Esophagus squamous epithelium (tissue), 5 donors: ENCODE measurements around the gene EPB41L2. TPM values are rescaled to one million over a fixed set of nuclear protein-coding genes. Genes with fewer than 3 reads are reported as not detected.

Source experiments
- DNase-seq: peaks from one replicate; lab custom pipeline; 2025; lab: John Stamatoyannopoulos, UW
- H3K27ac ChIP-seq, 4 donors: fragments of 200-600 bp; sonication (generic); one replicate each; pipeline ENCODE4 v1.5.1; 2016 to 2019; ENCODE audit warnings: mild to moderate bottlenecking in 1 of 4
- H3K27me3 ChIP-seq, 4 donors: fragments of 200-600 bp; sonication (generic); 1 replicate in 3 of 4; 2 replicates in 1 of 4; pipeline versions ENCODE4 v1.5.1 to v1.6.0; 2017 to 2021; ENCODE audit warnings: antibody characterized with exemption in 1 of 4
- H3K36me3 ChIP-seq, 3 donors: fragments of 200-600 bp; sonication (generic); one replicate each; pipeline ENCODE4 v1.5.1; 2016 to 2019
- H3K4me1 ChIP-seq, 3 donors: fragments of 200-600 bp; sonication (generic); one replicate each; pipeline ENCODE4 v1.5.1; 2017 to 2019
- H3K4me3 ChIP-seq, 4 donors: fragments of 200-600 bp; sonication (generic); 1 replicate in 3 of 4; 2 replicates in 1 of 4; pipeline ENCODE4 v1.5.1; 2016 to 2019; ENCODE audit warnings: mild to moderate bottlenecking in 2 of 4, moderate library complexity in 1 of 4
- H3K9me3 ChIP-seq, 3 donors: fragments of 200-600 bp; sonication (generic); one replicate each; pipeline ENCODE4 v1.5.1; 2016 to 2019
- POLR2A ChIP-seq, 4 donors: fragments of 450-650 bp; IDR thresholded peaks; one replicate each; pipeline ENCODE4 v1.6.1; 2017; ENCODE audit warnings: antibody characterized with exemption in 4 of 4, mild to moderate bottlenecking in 4 of 4, moderate library complexity in 3 of 4
- WGBS, 2 donors: methylation state at CpG; one replicate each; pipeline ENCODE4 v1.1.5; 2018; 5-methylcytosine and 5-hydroxymethylcytosine counted together
- intact Hi-C: fragments of 100-400 bp; cut with DNase I; formaldehyde crosslinking; loops from one replicate; pipeline ENCODE4 v1.15.0; 2022
- total RNA-seq, 4 donors: library from RNA; depleted of rRNA; stranded (reverse); fragments of >200 nt; gene quantifications; one replicate each; pipeline ENCODE4 v1.1.0, GENCODE V29; 2016
- TF ChIP-seq, protein P1 (sequence below), 6 experiments: fragments of 450-650 bp in 4 of 6; fragments of 200-600 bp in 2 of 6; sonication (generic) in 2 of 6; IDR thresholded peaks; one replicate each; pipeline ENCODE4 v1.5.1; 2016 to 2019; ENCODE audit warnings: antibody characterized with exemption in 6 of 6, mild to moderate bottlenecking in 4 of 6, moderate library complexity in 4 of 6
- donor health status: DM: yes; HTN: yes; CAD: no.

Gene EPB41L2
- total RNA-seq, 4 donors from 2014 or later = 6.2 to 58.0 (median 14.9) TPM

- H3K36me3 ChIP-seq = peaks cover 0 to 14% (median 0%) of the 10 kb centered on the region in 3 donors
- DNase-seq = no peak
- no peaks in the 10 kb centered on the region for H3K9me3 ChIP-seq
- no peak overlapping the region for H3K4me3 ChIP-seq
- no peaks in the 10 kb centered on the region for H3K4me1 ChIP-seq
- intact Hi-C loops = loop anchor here (10.0 kb wide), 1 partner anchor 526 kb away; no protein-coding TSS in a partner anchor
- TF ChIP-seq, protein P1, sequence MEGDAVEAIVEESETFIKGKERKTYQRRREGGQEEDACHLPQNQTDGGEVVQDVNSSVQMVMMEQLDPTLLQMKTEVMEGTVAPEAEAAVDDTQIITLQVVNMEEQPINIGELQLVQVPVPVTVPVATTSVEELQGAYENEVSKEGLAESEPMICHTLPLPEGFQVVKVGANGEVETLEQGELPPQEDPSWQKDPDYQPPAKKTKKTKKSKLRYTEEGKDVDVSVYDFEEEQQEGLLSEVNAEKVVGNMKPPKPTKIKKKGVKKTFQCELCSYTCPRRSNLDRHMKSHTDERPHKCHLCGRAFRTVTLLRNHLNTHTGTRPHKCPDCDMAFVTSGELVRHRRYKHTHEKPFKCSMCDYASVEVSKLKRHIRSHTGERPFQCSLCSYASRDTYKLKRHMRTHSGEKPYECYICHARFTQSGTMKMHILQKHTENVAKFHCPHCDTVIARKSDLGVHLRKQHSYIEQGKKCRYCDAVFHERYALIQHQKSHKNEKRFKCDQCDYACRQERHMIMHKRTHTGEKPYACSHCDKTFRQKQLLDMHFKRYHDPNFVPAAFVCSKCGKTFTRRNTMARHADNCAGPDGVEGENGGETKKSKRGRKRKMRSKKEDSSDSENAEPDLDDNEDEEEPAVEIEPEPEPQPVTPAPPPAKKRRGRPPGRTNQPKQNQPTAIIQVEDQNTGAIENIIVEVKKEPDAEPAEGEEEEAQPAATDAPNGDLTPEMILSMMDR (IDR thresholded peaks at IDR 0.05) = no peak
- no peak for TF ChIP-seq POLR2A (IDR thresholded peaks at IDR 0.05)
- no peaks in the 10 kb centered on the region for H3K27me3 ChIP-seq
- 69 to 80% methylated on average over 1 of the region's 1 CpG for WGBS, 2 donors
- no peak overlapping the region for H3K27ac ChIP-seq
These were observed 212.0 kb downstream of the EPB41L2 start for GRCh38 chr6:130851026-130851425.

DNA sequence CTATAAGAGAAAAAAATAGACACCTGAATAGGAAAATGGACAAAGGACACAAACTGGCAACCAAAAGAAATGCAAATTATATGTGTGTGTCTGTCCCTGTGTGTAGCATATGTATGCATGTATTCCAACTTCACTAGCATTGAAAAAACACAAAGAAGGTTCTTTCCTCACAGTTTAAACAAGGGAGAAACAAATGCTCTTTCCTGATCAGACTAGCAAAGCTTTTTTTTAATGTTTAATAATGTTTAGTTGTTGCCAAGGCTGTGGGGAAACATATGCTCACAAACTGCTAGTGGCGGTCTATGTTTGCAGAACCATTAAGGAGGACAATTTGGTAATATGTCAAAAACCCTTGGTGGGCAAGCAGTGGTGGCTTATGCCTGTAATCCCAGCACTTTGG lies 213.5 kb downstream of the EPB41L2 start:
- intact Hi-C loops = no loop called here
- no peak overlapping the region for H3K4me3 ChIP-seq
- H3K36me3 ChIP-seq = no peaks in the 10 kb centered on the region
- WGBS, 2 donors = 82 to 89% methylated on average over 1 of the region's 1 CpG
- no peaks in the 10 kb centered on the region for H3K4me1 ChIP-seq
- no peak for TF ChIP-seq POLR2A (IDR thresholded peaks at IDR 0.05)
- TF ChIP-seq, protein P1 (IDR thresholded peaks at IDR 0.05) = no peak
- H3K27ac ChIP-seq = no peak overlapping the region
- H3K27me3 ChIP-seq = no peaks in the 10 kb centered on the region
- H3K9me3 ChIP-seq = no peaks in the 10 kb centered on the region
- DNase-seq = no peak

- WGBS, 2 donors = 81 to 82% methylated on average over 2 of the region's 2 CpGs
- Histone ChIP-seq H3K9me3 (no peaks in the 10 kb centered on the region), H3K4me1 (no peaks in the 10 kb centered on the region), H3K4me3 (no peak overlapping the region), H3K36me3 (no peaks in the 10 kb centered on the region), H3K27ac (no peak overlapping the region), H3K27me3 (no peaks in the 10 kb centered on the region)
- intact Hi-C loops = no loop called here
- TF ChIP-seq, protein P1 (IDR thresholded peaks at IDR 0.05) = no peak
- no peak for TF ChIP-seq POLR2A (IDR thresholded peaks at IDR 0.05)
- no peak for DNase-seq
These were observed 214.1 kb downstream of the EPB41L2 start for GRCh38 chr6:130848945-130849344.

DNA sequence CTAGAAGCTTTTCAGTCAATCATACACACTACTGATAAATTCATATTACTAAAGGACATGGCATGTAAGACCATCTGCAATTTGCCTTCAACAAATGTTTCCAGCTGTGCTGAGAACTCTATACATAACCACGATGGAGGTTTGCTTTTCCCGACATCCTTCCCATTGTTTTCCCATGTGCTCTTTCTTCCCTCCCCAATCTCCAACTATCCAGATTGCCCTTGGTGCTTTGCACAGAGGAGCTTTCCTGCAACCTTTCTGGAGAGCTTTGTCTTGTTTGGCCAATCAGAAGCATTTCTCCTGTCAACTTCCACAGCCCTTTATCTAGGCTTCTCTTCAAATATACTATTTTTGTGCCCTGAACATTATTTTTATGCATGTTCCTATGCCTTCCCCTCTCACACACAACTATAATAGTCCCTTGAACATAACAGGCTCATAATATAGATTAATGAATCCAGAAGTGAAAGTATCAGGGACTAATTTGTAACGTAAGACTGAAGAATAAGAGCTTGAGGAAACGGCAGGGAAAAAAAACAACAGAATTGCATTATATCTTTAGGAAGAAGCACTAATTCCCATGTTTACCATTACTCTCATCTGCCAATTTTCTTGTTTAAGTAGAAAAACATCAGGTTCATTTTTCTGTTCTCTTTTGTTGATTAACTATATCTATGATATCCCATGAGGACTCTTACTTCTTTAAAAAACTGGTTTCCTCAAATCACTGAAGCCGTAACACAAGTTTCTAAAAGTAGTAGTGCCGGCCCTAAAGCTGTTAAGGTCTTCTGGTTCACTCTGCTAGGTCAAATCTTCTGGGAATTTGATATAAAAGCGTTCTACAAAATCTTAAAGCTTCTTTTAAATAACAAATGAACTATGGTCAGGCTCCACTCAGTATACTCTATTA lies 215.8 kb downstream of the EPB41L2 start:
- no peak overlapping the region for H3K27ac ChIP-seq
- H3K4me3 ChIP-seq = no peak overlapping the region
- WGBS, 2 donors = 70 to 73% methylated on average over 7 of the region's 7 CpGs
- H3K27me3 ChIP-seq = no peaks in the 10 kb centered on the region
- H3K36me3 ChIP-seq = no peaks in the 10 kb centered on the region
- no peaks in the 10 kb centered on the region for H3K4me1 ChIP-seq
- no peaks in the 10 kb centered on the region for H3K9me3 ChIP-seq
- intact Hi-C loops = no loop called here
- TF ChIP-seq POLR2A (IDR thresholded peaks at IDR 0.05) = no peak
- TF ChIP-seq, protein P1 (IDR thresholded peaks at IDR 0.05) = no peak
- no peak for DNase-seq

DNA sequence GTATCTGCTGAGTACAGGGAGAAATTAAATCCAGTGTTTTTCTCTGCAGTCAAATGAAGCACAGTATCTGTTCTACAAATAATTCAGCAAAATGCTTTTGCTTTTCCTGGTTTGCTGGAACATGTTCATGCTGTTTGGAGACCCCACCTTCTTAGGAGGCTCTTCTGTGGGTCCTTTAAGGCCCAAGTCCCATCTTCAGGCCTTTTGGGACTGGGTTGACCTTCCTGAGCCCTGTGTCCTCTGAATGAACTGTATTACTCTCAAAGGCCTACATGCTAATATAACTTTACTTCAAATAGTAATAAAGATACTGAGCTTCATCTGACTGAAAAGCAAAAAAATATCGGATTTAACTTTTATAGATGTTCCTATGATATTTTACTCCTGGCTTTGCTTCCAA lies 216.5 kb downstream of the EPB41L2 start:
- intact Hi-C loops = no loop called here
- WGBS, 2 donors = 84 to 85% methylated on average over 1 of the region's 1 CpG
- Histone ChIP-seq H3K36me3 (no peaks in the 10 kb centered on the region), H3K4me3 (no peak overlapping the region), H3K9me3 (no peaks in the 10 kb centered on the region), H3K27ac (no peak overlapping the region), H3K27me3 (no peaks in the 10 kb centered on the region), H3K4me1 (no peaks in the 10 kb centered on the region)
- TF ChIP-seq, protein P1 (IDR thresholded peaks at IDR 0.05) = no peak
- TF ChIP-seq POLR2A (IDR thresholded peaks at IDR 0.05) = no peak
- DNase-seq = no peak
